NCI-H2227 treated with DMSO at 0.1 percent for 48 hours (cell line): ENCODE data around the gene GGA2.
"Not testable (repeated sequence)": the region's sequence is repeated elsewhere in the genome, so short reads cannot be mapped to it uniquely, and the experiment has no call there.

Source experiments
- DNase-seq: peaks from one replicate; lab custom pipeline; 2025; lab: John Stamatoyannopoulos, UW

GGA2 gene, protein sequence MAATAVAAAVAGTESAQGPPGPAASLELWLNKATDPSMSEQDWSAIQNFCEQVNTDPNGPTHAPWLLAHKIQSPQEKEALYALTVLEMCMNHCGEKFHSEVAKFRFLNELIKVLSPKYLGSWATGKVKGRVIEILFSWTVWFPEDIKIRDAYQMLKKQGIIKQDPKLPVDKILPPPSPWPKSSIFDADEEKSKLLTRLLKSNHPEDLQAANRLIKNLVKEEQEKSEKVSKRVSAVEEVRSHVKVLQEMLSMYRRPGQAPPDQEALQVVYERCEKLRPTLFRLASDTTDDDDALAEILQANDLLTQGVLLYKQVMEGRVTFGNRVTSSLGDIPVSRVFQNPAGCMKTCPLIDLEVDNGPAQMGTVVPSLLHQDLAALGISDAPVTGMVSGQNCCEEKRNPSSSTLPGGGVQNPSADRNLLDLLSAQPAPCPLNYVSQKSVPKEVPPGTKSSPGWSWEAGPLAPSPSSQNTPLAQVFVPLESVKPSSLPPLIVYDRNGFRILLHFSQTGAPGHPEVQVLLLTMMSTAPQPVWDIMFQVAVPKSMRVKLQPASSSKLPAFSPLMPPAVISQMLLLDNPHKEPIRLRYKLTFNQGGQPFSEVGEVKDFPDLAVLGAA

DNA sequence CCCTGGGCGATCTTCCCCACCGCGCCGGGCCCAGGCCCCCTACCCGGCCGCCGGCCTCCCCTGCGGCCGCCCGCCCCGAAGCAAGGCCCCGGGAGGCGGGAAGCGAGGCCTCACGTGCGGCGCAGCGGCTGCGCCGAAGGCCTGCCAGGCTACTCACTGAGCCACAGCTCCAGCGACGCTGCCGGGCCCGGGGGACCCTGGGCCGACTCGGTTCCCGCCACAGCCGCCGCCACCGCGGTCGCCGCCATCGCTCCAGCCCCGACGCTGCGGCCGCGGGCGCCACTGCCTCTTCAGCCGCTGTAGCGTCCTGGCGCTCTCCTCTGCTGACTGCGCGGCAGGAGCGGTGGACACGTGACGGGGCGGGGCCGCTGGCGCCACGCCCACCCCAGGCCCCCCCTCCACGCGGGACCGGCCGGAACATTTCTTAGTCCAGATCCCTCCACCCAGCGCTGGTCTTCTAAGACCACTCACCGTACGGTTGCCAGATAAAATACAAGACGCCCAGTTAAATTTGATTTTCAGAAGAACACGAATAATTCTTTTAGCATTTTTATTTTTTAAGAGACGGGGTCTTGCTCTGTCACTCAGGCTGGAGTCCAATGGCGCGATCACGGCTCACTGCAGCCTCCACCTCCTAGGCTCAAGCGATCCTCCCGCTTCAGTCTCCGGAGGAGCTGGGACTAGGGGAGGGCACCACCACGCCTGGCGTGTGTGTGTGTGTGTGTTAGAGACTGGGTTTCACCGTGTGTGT lies at the start of gene GGA2:
Gene GGA2, minus strand, starts transcription at position 331 of the 751 bp plus-strand sequence. Its CDS starts 83 bp downstream, at position 248.
- DNase-seq: peak; percentile 85

- no peak for DNase-seq
Observed at GRCh38 chr16:23557779-23558702, 47.7 kb upstream of the GGA2 start.

GRCh38 chr16:23556881-23557778 lies 46.8 kb upstream of the GGA2 start, which contains the start of the genes EARS2 and UBFD1:
Gene EARS2, minus strand, starts transcription at chr16:23557350. Its CDS starts 7 bp downstream, at chr16:23557343.
Gene UBFD1, plus strand, starts transcription at chr16:23557727. Its CDS starts 16 bp downstream, at chr16:23557743.
- peak; percentile 98 for DNase-seq

- no peak for DNase-seq
Observed at GRCh38 chr16:23554536-23554935, 44.2 kb upstream of the GGA2 start.

- no peak for DNase-seq
Observed at GRCh38 chr16:23552161-23552560, 41.9 kb upstream of the GGA2 start.

GRCh38 chr16:23549938-23550337 lies 39.6 kb upstream of the GGA2 start:
- DNase-seq: no peak

DNA sequence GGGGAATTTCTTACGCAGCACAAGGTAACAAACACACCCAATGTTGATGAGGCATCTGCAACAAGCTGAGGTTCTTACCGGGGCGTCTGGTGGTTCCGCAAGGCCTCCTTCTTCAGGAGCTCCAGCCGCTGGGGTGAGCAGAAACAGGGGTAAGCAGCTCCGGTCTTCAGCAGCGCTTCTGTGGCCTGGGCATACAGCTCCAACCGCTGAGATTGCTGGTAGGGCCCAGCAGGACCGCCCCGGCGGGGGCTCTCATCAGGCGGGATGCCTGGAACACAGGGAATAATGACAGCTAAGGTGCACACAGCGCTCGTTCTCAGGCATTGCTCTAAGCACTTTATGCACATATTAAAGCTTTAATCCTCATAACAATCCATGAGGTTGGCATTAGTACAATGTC lies 34.1 kb upstream of the GGA2 start:
- no peak for DNase-seq

- DNase-seq: not testable (repeated sequence)
Observed at GRCh38 chr16:23540817-23541178, 30.5 kb upstream of the GGA2 start.

DNA sequence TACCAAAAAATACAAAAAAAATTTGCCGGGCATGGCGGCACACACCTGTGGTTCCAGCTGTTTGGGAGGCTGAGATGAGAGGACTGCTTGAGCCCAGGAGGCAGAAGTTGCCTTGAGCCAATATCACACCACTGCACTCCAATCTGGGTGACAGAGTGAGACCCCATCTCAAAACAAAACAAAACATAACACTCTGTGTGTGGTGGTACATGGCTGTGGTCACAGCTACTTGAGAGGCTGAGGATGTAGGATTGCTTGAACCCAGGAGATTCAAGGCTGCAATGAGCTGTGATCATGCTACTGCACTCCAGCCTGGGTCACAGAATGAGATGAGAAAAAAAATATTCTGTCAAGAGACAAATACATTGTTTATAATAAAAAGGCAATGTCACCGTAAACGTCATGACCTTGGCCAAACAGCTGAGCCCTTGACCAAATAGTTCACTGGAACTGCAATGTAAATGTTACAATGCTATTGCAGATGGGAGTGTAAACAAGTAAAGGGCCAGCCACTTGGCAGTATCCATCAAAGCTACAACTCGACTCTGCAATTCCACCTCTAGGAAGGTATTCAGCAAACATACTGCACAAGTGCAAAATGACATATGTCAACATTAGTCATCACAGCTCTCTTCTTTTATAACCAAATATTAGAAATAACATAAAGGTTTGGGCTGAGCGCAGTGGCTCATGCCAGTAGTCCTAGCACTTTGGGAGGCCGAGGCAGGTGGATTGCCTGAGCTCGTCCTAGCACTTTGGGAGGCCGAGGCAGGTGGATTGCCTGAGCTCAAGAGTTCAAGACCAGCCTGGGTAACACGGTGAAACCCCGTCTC lies 29.9 kb upstream of the GGA2 start:
- DNase-seq: no peak

- DNase-seq: no peak
Observed at GRCh38 chr16:23538919-23539278, 28.6 kb upstream of the GGA2 start.

- DNase-seq: no peak
Observed at GRCh38 chr16:23537390-23537789, 27.1 kb upstream of the GGA2 start.

DNA sequence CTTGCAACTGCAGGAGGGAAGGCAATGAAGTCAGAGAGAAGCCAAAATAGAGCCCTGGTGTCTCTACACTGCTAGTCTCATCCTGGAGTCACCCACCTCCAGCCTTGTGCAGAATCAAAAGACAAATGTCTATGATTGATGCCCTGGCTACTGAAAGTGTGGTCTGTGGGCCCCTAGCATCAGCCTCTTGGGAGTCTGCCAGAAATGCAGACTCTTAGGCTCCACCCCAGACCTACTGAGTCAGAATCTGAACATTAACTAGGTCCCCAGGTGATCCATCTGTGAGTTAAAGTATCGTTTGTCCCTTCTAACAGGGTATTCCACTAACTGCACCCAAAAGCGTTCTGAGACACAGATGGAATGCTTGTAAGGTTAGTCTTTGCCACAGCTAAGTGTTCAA lies 25.6 kb upstream of the GGA2 start:
- DNase-seq: no peak

DNA sequence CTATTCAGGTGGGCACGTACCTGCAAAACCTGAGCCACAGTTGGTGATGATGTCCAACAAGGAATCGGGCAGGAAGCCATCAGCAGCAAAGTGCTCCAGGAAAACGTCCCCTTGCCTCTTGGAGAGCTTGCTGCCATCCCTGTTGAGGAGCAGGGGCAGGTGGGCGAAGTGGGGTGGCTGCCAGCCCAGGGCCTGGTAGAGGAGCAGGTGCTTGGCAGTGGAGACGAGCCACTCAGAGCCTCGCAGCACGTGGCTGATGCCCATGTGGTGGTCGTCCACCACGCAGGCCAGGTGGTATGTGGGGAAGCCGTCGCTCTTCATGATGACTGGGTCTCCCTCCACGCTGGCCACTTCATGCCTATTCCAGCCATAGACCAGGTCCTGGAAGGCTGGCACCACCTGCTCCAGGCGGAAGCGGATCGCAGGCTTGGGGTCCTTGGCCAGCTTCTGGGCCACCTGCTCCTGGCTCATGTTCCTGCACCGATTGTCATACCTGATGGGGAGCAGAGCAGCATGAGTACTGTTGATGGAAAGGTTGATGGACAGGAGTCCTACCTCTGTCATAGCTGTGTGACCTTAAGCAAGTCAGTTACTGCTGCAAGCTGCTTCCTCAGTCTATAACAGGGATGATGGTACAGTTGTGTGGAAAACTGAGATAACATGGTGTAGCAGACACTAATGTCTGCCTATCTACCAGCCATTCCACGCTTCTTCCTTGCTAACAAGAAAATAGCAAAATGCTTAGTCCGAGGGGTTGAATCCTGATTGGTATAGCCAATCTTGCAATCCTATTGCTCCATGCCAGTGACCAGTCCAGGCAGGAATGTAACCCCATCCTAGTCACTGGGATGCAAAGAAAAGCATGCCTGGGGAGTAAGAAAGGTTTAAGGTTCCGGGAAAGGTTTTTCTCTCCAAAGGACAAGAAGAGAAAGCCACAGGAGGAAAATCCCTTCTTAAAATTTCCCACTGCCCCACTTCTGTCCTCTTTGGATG lies 24.9 kb upstream of the GGA2 start:
- no peak for DNase-seq

GRCh38 chr16:23532448-23532847 lies 22.2 kb upstream of the GGA2 start:
- no peak for DNase-seq

DNA sequence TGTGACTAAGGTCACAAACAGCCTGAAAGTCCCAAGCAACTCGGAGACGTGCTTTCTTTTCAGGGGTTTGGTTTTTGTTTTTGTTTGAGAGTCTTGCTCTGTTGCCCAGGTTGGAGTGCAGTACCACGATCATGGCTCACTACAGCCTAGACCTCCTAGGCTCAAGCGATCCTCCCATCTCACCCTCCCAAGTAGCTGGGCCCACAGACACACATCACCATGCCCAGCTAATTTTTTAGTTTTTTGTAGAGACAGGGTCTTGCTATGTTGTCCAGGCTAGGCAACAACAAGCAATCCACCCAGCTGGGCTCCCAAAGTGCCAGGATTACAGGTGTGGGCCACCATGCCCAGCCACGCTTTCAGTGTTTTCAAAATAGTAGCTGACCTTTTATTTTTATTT lies 19.8 kb upstream of the GGA2 start:
- no peak for DNase-seq

- no peak for DNase-seq
Observed at GRCh38 chr16:23528644-23529310, 18.5 kb upstream of the GGA2 start.

DNA sequence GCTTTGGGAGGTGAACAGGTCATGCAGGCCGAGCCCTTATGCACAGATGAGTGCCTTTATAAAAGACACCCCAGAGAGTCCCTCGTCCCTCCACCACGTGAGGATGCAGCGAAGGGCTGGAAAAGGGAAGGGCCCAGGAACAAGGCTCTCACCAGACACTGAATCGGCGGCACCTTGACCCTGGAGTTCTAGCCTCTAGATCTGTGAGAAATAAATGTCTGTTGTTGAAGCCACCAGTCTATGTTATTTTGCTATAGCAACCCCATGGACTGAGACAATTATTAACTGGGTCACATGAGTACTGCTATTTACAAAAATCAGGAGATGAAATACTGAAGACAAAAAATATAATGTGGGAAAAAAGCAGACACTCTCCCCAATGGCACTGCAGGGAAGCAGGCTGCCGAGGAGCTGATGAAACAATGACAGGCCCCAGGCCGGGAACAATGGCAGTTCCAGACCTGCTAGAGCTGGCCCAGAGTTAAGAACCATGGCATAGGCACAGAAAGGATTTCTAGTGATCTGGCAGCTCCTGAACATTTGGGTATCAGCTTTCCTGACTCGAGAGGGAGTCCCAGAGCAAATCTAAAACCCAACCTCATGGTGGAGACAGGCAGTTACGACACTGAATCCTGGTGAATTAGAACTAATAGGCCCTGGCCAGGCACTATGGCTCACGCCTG lies 17.8 kb upstream of the GGA2 start:
- DNase-seq: no peak
